Stimulated activated naive CD8-positive, alpha-beta T cell treated with anti-CD3 and anti-CD28 coated beads, Interleukin-15, amount 100 ng/mL, for 72 hours (primary cell): ENCODE data around the gene PCDHA10.
"Not testable (repeated sequence)": the region's sequence is repeated elsewhere in the genome, so short reads cannot be mapped to it uniquely, and the experiment has no call there.

Experiments
- ATAC-seq: fragments of 150-1000 bp; cut with Tn5 transposase; 2 replicates; pipeline ENCODE4 v1.10.0; 2021; ENCODE audit warnings: mild to moderate bottlenecking, moderate library complexity
- DNase-seq, 2 donors: peaks; one replicate each; pipeline ENCODE4 v3.0.0; 2021 to 2022
- H3K27ac Mint-ChIP-seq, 2 donors: one replicate each; pipeline ENCODE4 v1.8.0; 2022; ENCODE audit warnings: mild to moderate bottlenecking in 2 of 2, mixed read lengths in 2 of 2, moderate library complexity in 2 of 2
- H3K27me3 Mint-ChIP-seq: one replicate; pipeline ENCODE4 v1.8.0; 2022; ENCODE audit warnings: mixed read lengths
- H3K4me1 Mint-ChIP-seq: one replicate; pipeline ENCODE4 v1.8.0; 2022; ENCODE audit warnings: mild to moderate bottlenecking, mixed read lengths
- H3K4me3 Mint-ChIP-seq, 2 donors: one replicate each; pipeline ENCODE4 v1.8.0; 2022; ENCODE audit warnings: mild to moderate bottlenecking in 2 of 2, mixed read lengths in 2 of 2, moderate library complexity in 1 of 2
- H3K9me3 Mint-ChIP-seq, 2 donors: one replicate each; pipeline ENCODE4 v1.8.0; 2022; ENCODE audit warnings: mixed read lengths in 2 of 2

PCDHA10 gene

GRCh38 chr5:140834439-140835008, 21.2 kb upstream of the PCDHA10 start:
- peaks cover 9 to 28% of the 10 kb centered on the region in 2 donors for H3K9me3 Mint-ChIP-seq
- H3K27ac Mint-ChIP-seq, ATAC-seq, DNase-seq, H3K4me3 Mint-ChIP-seq, H3K4me1 Mint-ChIP-seq: not testable (repeated sequence)
- H3K27me3 Mint-ChIP-seq: peaks cover 27% of the 10 kb centered on the region

GRCh38 chr5:140835622-140836510, 19.8 kb upstream of the PCDHA10 start:
- no peak overlapping the region for H3K27ac Mint-ChIP-seq
- ATAC-seq (no peak), DNase-seq (no peak)
- H3K27me3 Mint-ChIP-seq: peaks cover 37% of the 10 kb centered on the region
- no peaks in the 10 kb centered on the region for H3K4me1 Mint-ChIP-seq
- no peak overlapping the region for H3K4me3 Mint-ChIP-seq
- peaks cover 18 to 36% of the 10 kb centered on the region in 2 donors for H3K9me3 Mint-ChIP-seq

- peaks cover 10% of the 10 kb centered on the region for H3K27me3 Mint-ChIP-seq
Observed at GRCh38 chr5:140840978-140841962, 14.4 kb upstream of the PCDHA10 start, which contains the start of gene PCDHA8. Gene PCDHA8, plus strand, starts transcription at chr5:140841187. Its CDS starts 135 bp downstream, at chr5:140841322.

GRCh38 chr5:140842798-140843733, 12.6 kb upstream of the PCDHA10 start:
- no peak for DNase-seq
- Mint-ChIP-seq H3K4me1 (no peaks in the 10 kb centered on the region), H3K9me3 (peaks cover 19 to 21% of the 10 kb centered on the region in 2 donors), H3K27ac (no peak overlapping the region), H3K27me3 (peaks cover 19% of the 10 kb centered on the region), H3K4me3 (no peak overlapping the region)
- no peak for ATAC-seq

More at GRCh38 chr5:140840978-140841962, 14.4 kb upstream of the PCDHA10 start, which contains the start of gene PCDHA8:
- H3K27ac Mint-ChIP-seq: no peak within 1 kb of the TSS
- H3K4me1 Mint-ChIP-seq: no peaks in the 10 kb centered on the region
- ATAC-seq (no peak), DNase-seq (no peak)
- peaks cover 14 to 22% of the 10 kb centered on the region in 2 donors for H3K9me3 Mint-ChIP-seq
- no peak within 1 kb of the TSS for H3K4me3 Mint-ChIP-seq

GRCh38 chr5:140848139-140849102, 7.3 kb upstream of the PCDHA10 start, which contains the start of gene PCDHA9:
Gene PCDHA9, plus strand, starts transcription at chr5:140848382. Its CDS starts 114 bp downstream, at chr5:140848496.
- DNase-seq, H3K27ac Mint-ChIP-seq, H3K9me3 Mint-ChIP-seq, ATAC-seq, H3K4me3 Mint-ChIP-seq, H3K4me1 Mint-ChIP-seq: not testable (repeated sequence)
- peaks cover 15% of the 10 kb centered on the region for H3K27me3 Mint-ChIP-seq

GRCh38 chr5:140849831-140850634, 5.7 kb upstream of the PCDHA10 start:
- H3K9me3 Mint-ChIP-seq, DNase-seq, H3K27ac Mint-ChIP-seq, H3K4me3 Mint-ChIP-seq, ATAC-seq, H3K4me1 Mint-ChIP-seq: not testable (repeated sequence)
- peaks cover 16% of the 10 kb centered on the region for H3K27me3 Mint-ChIP-seq

GRCh38 chr5:140857177-140857986, 1.7 kb downstream of the PCDHA10 start:
- Mint-ChIP-seq H3K9me3 (peaks cover 13 to 27% of the 10 kb centered on the region in 2 donors), H3K4me1 (no peaks in the 10 kb centered on the region), H3K4me3 (no peak overlapping the region), H3K27me3 (peaks cover 27% of the 10 kb centered on the region), H3K27ac (no peak overlapping the region)
- ATAC-seq: no peak
- no peak for DNase-seq

- no peaks in the 10 kb centered on the region for H3K4me1 Mint-ChIP-seq
- H3K4me3 Mint-ChIP-seq: no peak overlapping the region
- H3K9me3 Mint-ChIP-seq: peaks cover 13 to 32% of the 10 kb centered on the region in 2 donors
- peaks cover 25% of the 10 kb centered on the region for H3K27me3 Mint-ChIP-seq
- ATAC-seq (no peak), DNase-seq (no peak)
- no peak overlapping the region for H3K27ac Mint-ChIP-seq
Observed at GRCh38 chr5:140857987-140858240, 2.2 kb downstream of the PCDHA10 start.

- DNase-seq (no peak), ATAC-seq (no peak)
- Mint-ChIP-seq H3K9me3 (peaks cover 4 to 14% of the 10 kb centered on the region in 2 donors), H3K4me1 (no peaks in the 10 kb centered on the region), H3K27ac (peak overlapping the region in 1 of 2 donors; percentile 34), H3K4me3 (no peak overlapping the region), H3K27me3 (no peaks in the 10 kb centered on the region)
Observed at GRCh38 chr5:140862441-140863295, 7.0 kb downstream of the PCDHA10 start.

- H3K4me1 Mint-ChIP-seq: no peaks in the 10 kb centered on the region
- H3K9me3 Mint-ChIP-seq: peaks cover 5 to 6% of the 10 kb centered on the region in 2 donors
- DNase-seq (no peak), ATAC-seq (no peak)
- H3K27ac Mint-ChIP-seq: no peak within 1 kb of the TSS
- peaks cover 13% of the 10 kb centered on the region for H3K27me3 Mint-ChIP-seq
- no peak within 1 kb of the TSS for H3K4me3 Mint-ChIP-seq
Observed at GRCh38 chr5:140868721-140869554, 13.2 kb downstream of the PCDHA10 start, which contains the start of gene PCDHA11. Gene PCDHA11, plus strand, starts transcription at chr5:140868957. Its CDS starts 147 bp downstream, at chr5:140869104.

GRCh38 chr5:140869555-140869886, 13.8 kb downstream of the PCDHA10 start:
- Mint-ChIP-seq H3K4me3 (no peak overlapping the region), H3K9me3 (peaks cover 5 to 6% of the 10 kb centered on the region in 2 donors), H3K27ac (no peak overlapping the region), H3K4me1 (no peaks in the 10 kb centered on the region), H3K27me3 (peaks cover 19% of the 10 kb centered on the region)
- ATAC-seq: no peak
- DNase-seq: no peak
